K562 (cell line): ENCODE results near the gene DNAJC6. TPM values are rescaled to one million over a fixed set of nuclear protein-coding genes. Genes with fewer than 3 reads are reported as not detected.
A peak's percentile ranks its signal among the peaks of the same experiment; 100 is the strongest.

ENCODE experiments used
- CHCHD3 ChIP-seq: fragments of 250-450 bp; sonication (Bioruptor Pico); IDR thresholded peaks from 2 replicates; pipeline ENCODE4 v2.1.2; 2022; ENCODE audit warnings: mild to moderate bottlenecking
- CHD2 ChIP-seq: IDR thresholded peaks from 2 replicates; pipeline ENCODE4 v1.6.1; 2011; ENCODE audit warnings: low read depth, low read length
- CREB5 ChIP-seq: fragments of 250-450 bp; sonication (Bioruptor Pico); IDR thresholded peaks from 2 replicates; pipeline ENCODE4 v1.5.0; 2020; ENCODE audit warnings: mild to moderate bottlenecking
- ETS1 ChIP-seq: conservative IDR thresholded peaks from 2 replicates; pipeline ENCODE4 v1.6.1; 2011; ENCODE audit warnings: low read depth, mild to moderate bottlenecking, low read length; ENCODE audit not compliant: control insufficient read depth
- ID3 ChIP-seq, 2 experiments: fragments of 250-450 bp in 1 of 2; fragments of 450-650 bp in 1 of 2; sonication (Bioruptor Pico) in 1 of 2; IDR thresholded peaks; 2 replicates each; pipeline versions ENCODE4 v1.6.1 to v1.8.0; 2016 to 2021; ENCODE audit warnings: mild to moderate bottlenecking in 2 of 2, moderate library complexity in 2 of 2, missing compliant biosample characterization in 1 of 2, missing genetic modification characterization in 1 of 2
- KDM2B ChIP-seq: fragments of 250-450 bp; sonication (Bioruptor Pico); IDR thresholded peaks from 2 replicates; pipeline ENCODE4 v1.8.0; 2021; ENCODE audit warnings: mild to moderate bottlenecking, moderate library complexity
- PTBP1 ChIP-seq: fragments of 200-400 bp; formaldehyde crosslinking; IDR thresholded peaks from 2 replicates; pipeline ENCODE4 v1.6.1; 2017; ENCODE audit warnings: low read depth, low read length
- RBM17 ChIP-seq: fragments of 200-400 bp; formaldehyde crosslinking; IDR thresholded peaks from 2 replicates; pipeline ENCODE4 v1.6.1; 2017; ENCODE audit warnings: low read depth, mild to moderate bottlenecking, low read length, borderline replicate concordance
- SOX6 ChIP-seq: fragments of 450-650 bp; IDR thresholded peaks from 2 replicates; pipeline ENCODE4 v1.6.1; 2014; ENCODE audit warnings: mild to moderate bottlenecking
- SRF ChIP-seq, 2 experiments: fragments of 250-450, 450-650 bp in 1 of 2; sonication (Bioruptor Pico) in 1 of 2; sonication (generic) in 1 of 2; formaldehyde crosslinking; IDR thresholded peaks; 2 replicates each; pipeline versions ENCODE4 v1.5.0 to v1.5.1; 2020 to 2022; ENCODE audit warnings: mild to moderate bottlenecking in 1 of 2, missing genetic modification reagents in 1 of 2
- TFAP4 ChIP-seq: sonication (generic); formaldehyde crosslinking; IDR thresholded peaks from 2 replicates; pipeline ENCODE4 v1.8.0; 2022; ENCODE audit warnings: missing genetic modification reagents, mild to moderate bottlenecking, moderate library complexity, borderline replicate concordance
- ZFP1 ChIP-seq: fragments of 450-650 bp; formaldehyde crosslinking; IDR thresholded peaks from 2 replicates; pipeline ENCODE4 v1.4.0; 2020; ENCODE audit warnings: mild to moderate bottlenecking, mixed read lengths
- ZNF165 ChIP-seq: fragments of 250-450 bp; sonication (Bioruptor Pico); IDR thresholded peaks from 2 replicates; pipeline ENCODE4 v1.4.0; 2020; ENCODE audit warnings: borderline replicate concordance
- ZNF280A ChIP-seq: fragments of 450-650 bp; IDR thresholded peaks from 2 replicates; pipeline ENCODE4 v1.6.1; 2018; ENCODE audit warnings: mild to moderate bottlenecking, low read depth; ENCODE audit not compliant: partially characterized antibody
- ZNF639 ChIP-seq, 2 experiments: fragments of 200-800 bp in 1 of 2; sonication (Bioruptor generic) in 1 of 2; sonication (generic) in 1 of 2; formaldehyde crosslinking in 1 of 2; IDR thresholded peaks in 1 of 2; conservative IDR thresholded peaks in 1 of 2; 2 replicates each; pipeline versions ENCODE4 v1.5.0 to v1.6.1; 2016 to 2020; ENCODE audit warnings: missing compliant biosample characterization in 1 of 2, missing genetic modification characterization in 1 of 2, missing genetic modification reagents in 1 of 2
- polyA plus RNA-seq, 8 experiments: library from polyadenylated mRNA; depleted of rRNA in 4 of 8; stranded (reverse) in 5 of 8; unstranded in 3 of 8; fragments of >200 nt; fragmentation: Nextera tagmentation in 2 of 8; fragmentation: Illumina TruSeq in 1 of 8; extraction: Ambion mirVana in 2 of 8; extraction: Trizol in 1 of 8; gene quantifications; 2 replicates each; pipeline versions ENCODE4 v1.2.1 to v1.2.3, GENCODE V29; 2011 to 2014; ENCODE audit warnings: inconsistent platforms in 1 of 8, missing spikeins in 1 of 8
- total RNA-seq, 7 experiments: library from RNA; depleted of rRNA in 6 of 7; stranded (reverse); fragments of >200 nt in 6 of 7; fragmentation: Illumina TruSeq in 2 of 7; extraction: Trizol in 2 of 7; gene quantifications; 2 replicates each; pipeline versions ENCODE4 v1.2.1 to v1.2.3, GENCODE V29; 2011 to 2021; ENCODE audit warnings: low replicate concordance in 1 of 7

DNAJC6 gene
- total and polyA plus RNA-seq, 9 of the 15 experiments (the other 6 are each of a cell fraction or from before 2014, with no cell fraction given), result 6.7 to 78.7 (median 28.0) TPM

GRCh38 chr1:65309304-65310077 lies at the start of gene DNAJC6 (continued):
- peak; percentile 91 for TF ChIP-seq ETS1
- no peak for TF ChIP-seq ZNF165
- TF ChIP-seq RBM17, result no peak
- no peak for TF ChIP-seq CHCHD3 (CRISPR knock-in tag)
- TF ChIP-seq KDM2B, result peak; percentile 91
- no peak for TF ChIP-seq SOX6
- TF ChIP-seq PTBP1, result no peak
- no peak; a peak in 2 of 4 replicates for TF ChIP-seq ZNF639 (CRISPR knock-in tag; conservative IDR thresholded peaks at IDR 0.05 in 1 of 2, IDR thresholded peaks at IDR 0.05 in 1 of 2)
- no peak for TF ChIP-seq CHD2
- TF ChIP-seq TFAP4 (CRISPR knock-in tag), result peak; percentile 87; the same call in 1 of the 2 replicates
- peak in 1 of 2 experiments; percentile 67; a peak in 2 of 4 replicates for TF ChIP-seq SRF (CRISPR knock-in tag; IDR thresholded peaks at IDR 0.05)
- TF ChIP-seq ZNF280A, result no peak
- TF ChIP-seq ID3 (CRISPR knock-in tag; IDR thresholded peaks at IDR 0.05), result no peak
- no peak for TF ChIP-seq ID3 (tag; IDR thresholded peaks at IDR 0.05)
- no peak for TF ChIP-seq CREB5
- TF ChIP-seq ZFP1, result no peak
